Ishikawa (cell line): ENCODE results near the gene EDIL3.
A peak's percentile ranks its signal among the peaks of the same experiment; 100 is the strongest.

Source experiments
- CEBPB ChIP-seq: IDR thresholded peaks from 2 replicates; pipeline ENCODE4 v1.6.1; 2012
- CREB1 ChIP-seq: IDR thresholded peaks from 2 replicates; pipeline ENCODE4 v1.6.1; 2012; ENCODE audit warnings: low read depth
- EGR1 ChIP-seq: IDR thresholded peaks from 2 replicates; pipeline ENCODE4 v1.6.1; 2012
- EP300 ChIP-seq: IDR thresholded peaks from 2 replicates; pipeline ENCODE4 v1.6.1; 2012; ENCODE audit warnings: borderline replicate concordance
- FOXM1 ChIP-seq: IDR thresholded peaks from 2 replicates; pipeline ENCODE4 v1.6.1; 2012; ENCODE audit warnings: low read depth, borderline replicate concordance
- MAX ChIP-seq: IDR thresholded peaks from 2 replicates; pipeline ENCODE4 v1.6.1; 2012
- RAD21 ChIP-seq: IDR thresholded peaks from 2 replicates; pipeline ENCODE4 v1.6.1; 2012; ENCODE audit warnings: low read depth
- REST ChIP-seq: IDR thresholded peaks from 2 replicates; pipeline ENCODE4 v1.6.1; 2012; ENCODE audit warnings: low read depth, mild to moderate bottlenecking
- TAF1 ChIP-seq: IDR thresholded peaks from 2 replicates; pipeline ENCODE4 v1.6.1; 2012; ENCODE audit warnings: low read depth, mild to moderate bottlenecking
- USF1 ChIP-seq: IDR thresholded peaks from 2 replicates; pipeline ENCODE4 v1.6.1; 2012
- YY1 ChIP-seq: IDR thresholded peaks from 2 replicates; pipeline ENCODE4 v1.6.1; 2012; ENCODE audit warnings: low read depth
- ZBTB7A ChIP-seq: IDR thresholded peaks from 2 replicates; pipeline ENCODE4 v1.6.1; 2012; ENCODE audit warnings: low read depth

GRCh38 chr5:83927140-83927733, 457.4 kb downstream of the EDIL3 start:
- no peak for TF ChIP-seq YY1
- no peak for TF ChIP-seq TAF1
- TF ChIP-seq CEBPB, result no peak
- no peak for TF ChIP-seq ZBTB7A
- TF ChIP-seq EP300, result no peak
- TF ChIP-seq REST, result no peak
- TF ChIP-seq CREB1, result no peak
- no peak for TF ChIP-seq USF1
- peak; percentile 69 for TF ChIP-seq RAD21
- TF ChIP-seq MAX, result no peak
- TF ChIP-seq FOXM1, result no peak
- TF ChIP-seq EGR1, result no peak
